H1 (cell line): ENCODE results near the gene LAMA4. TPM values are rescaled to one million over a fixed set of nuclear protein-coding genes. Genes with fewer than 3 reads are reported as not detected.

ENCODE experiments used
- BCL11A ChIP-seq, 2 experiments: IDR thresholded peaks; one replicate each; pipeline ENCODE4 v1.6.1; 2011; ENCODE audit warnings: low read depth in 2 of 2, low read length in 2 of 2, mild to moderate bottlenecking in 2 of 2
- CREB1 ChIP-seq: IDR thresholded peaks from 2 replicates; pipeline ENCODE4 v1.6.1; 2012; ENCODE audit warnings: inconsistent platforms
- CTCF ChIP-seq, 3 experiments: IDR thresholded peaks; 1 replicate in 2 of 3; 2 replicates in 1 of 3; pipeline versions ENCODE4 v1.5.1 to v1.6.1; 2011; ENCODE audit warnings: low read length in 3 of 3, mild to moderate bottlenecking in 3 of 3, inconsistent platforms in 2 of 3, low read depth in 1 of 3, moderate library complexity in 1 of 3; ENCODE audit not compliant: insufficient read depth in 1 of 3; ENCODE audit errors: control extremely low read depth in 1 of 3
- EZH2 ChIP-seq: fragments of 200-600 bp; sonication (generic); IDR thresholded peaks from 2 replicates; pipeline ENCODE4 v1.7.1; 2012; ENCODE audit warnings: low read depth, mild to moderate bottlenecking, moderate library complexity, low read length, inconsistent platforms; ENCODE audit not compliant: severe bottlenecking
- HDAC6 ChIP-seq: IDR thresholded peaks from one replicate; pipeline ENCODE4 v1.7.1; 2012; ENCODE audit warnings: low read depth, mild to moderate bottlenecking, inconsistent platforms, low read length, moderate library complexity
- RXRA ChIP-seq: IDR thresholded peaks from 2 replicates; pipeline ENCODE4 v1.6.1; 2011; ENCODE audit warnings: low read depth, mild to moderate bottlenecking, low read length, moderate library complexity; ENCODE audit not compliant: insufficient read depth
- SAP30 ChIP-seq: fragments of 300-600 bp; sonication (generic); IDR thresholded peaks from 2 replicates; pipeline ENCODE4 v1.7.1; 2012; ENCODE audit warnings: low read length, moderate library complexity, mild to moderate bottlenecking, inconsistent platforms; ENCODE audit not compliant: insufficient read depth, insufficient replicate concordance
- SRF ChIP-seq: IDR thresholded peaks from 2 replicates; pipeline ENCODE4 v1.6.1; 2011; ENCODE audit warnings: mild to moderate bottlenecking, low read depth, low read length, moderate library complexity
- polyA plus RNA-seq, 7 experiments: library from polyadenylated mRNA; depleted of rRNA in 3 of 7; stranded (reverse) in 5 of 7; unstranded in 2 of 7; fragments of >200 nt in 5 of 7; fragments of 200-250 nt in 2 of 7; gene quantifications; 1 replicate in 5 of 7; 2 replicates in 1 of 7; 4 replicates in 1 of 7; pipeline versions ENCODE4 v1.2.1 to v1.2.3, GENCODE V29; 2011 to 2013; ENCODE audit warnings: missing spikeins in 2 of 7, mixed read lengths in 2 of 7
- total RNA-seq: library from RNA; stranded (reverse); fragmentation: NEBNext Ultra II Directional; extraction: Animal tissue kit (Norgen Biotek cat#: 25700); gene quantifications from 2 replicates; pipeline ENCODE4 v1.2.1, GENCODE V29; 2021

LAMA4 gene
- total and polyA plus RNA-seq, 2 of the 8 experiments (the other 6 are each of a cell fraction or from before 2014, with no cell fraction given), result 0.95 to 1.5 TPM

DNA sequence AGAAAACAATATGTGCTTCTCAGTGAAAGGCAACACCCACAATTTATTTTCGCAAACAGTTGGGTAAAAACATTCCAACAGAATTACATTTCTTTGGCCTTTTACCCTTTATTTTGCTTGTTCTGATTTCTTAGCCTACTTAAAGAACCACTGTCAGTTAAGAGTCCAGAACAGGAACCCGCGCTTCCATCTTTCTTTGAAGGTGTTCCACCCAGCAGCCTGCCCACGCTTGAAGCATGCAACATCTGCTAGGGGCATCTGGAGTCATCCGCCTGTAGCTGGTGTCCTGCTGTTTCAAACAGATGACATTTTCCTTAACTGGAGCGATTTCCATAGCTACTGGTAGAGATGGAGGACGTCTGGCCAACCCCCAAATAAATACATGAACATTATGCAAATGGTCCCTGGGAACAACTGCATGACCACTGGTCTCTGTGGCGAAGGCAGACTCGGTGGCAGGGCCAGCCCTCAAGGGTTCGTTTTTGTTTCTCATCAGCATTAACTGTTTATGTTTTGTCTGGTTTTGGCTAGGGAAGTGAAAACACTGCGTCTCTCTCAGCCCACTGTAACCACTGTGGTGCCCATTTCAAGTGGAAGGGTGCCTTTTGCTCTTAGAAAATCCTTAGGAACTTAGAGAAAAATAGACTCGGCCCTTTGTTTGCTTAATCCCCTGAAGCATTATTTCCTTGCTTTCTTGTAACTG, 51.6 kb downstream of the LAMA4 start (continued):
- TF ChIP-seq EZH2 (no peak), SAP30 (no peak), BCL11A (IDR thresholded peaks at IDR 0.05; ENCODE audit: low read depth in 2 of 2, low read length in 2 of 2) (no peak), CTCF (IDR thresholded peaks at IDR 0.05; ENCODE audit: control extremely low read depth in 1 of 3, insufficient read depth in 1 of 3, low read depth in 1 of 3, low read length in 3 of 3) (no peak), HDAC6 (no peak), SRF (no peak), CREB1 (no peak), RXRA (no peak)
